ENCODE results near the gene BMPR1B.

- TF ChIP-seq CTCF (IDR thresholded peaks at IDR 0.05; ENCODE audit: low read depth, low read length, missing input control) (no peak), REST (IDR thresholded peaks at IDR 0.05) (no peak), FOXA2 (IDR thresholded peaks at IDR 0.05) (no peak), RXRA (IDR thresholded peaks at IDR 0.05) (no peak), EGR1 (IDR thresholded peaks at IDR 0.05; ENCODE audit: low read depth in 2 of 2) (no peak), SP1 (IDR thresholded peaks at IDR 0.05) (no peak)
Measured at GRCh38 chr4:94933799-94934198, 176.0 kb downstream of the BMPR1B start.

Measured in liver (tissue), 3 donors.